ENCODE measurements around the gene UBL3. TPM values are rescaled to one million over a fixed set of nuclear protein-coding genes. Genes with fewer than 3 reads are reported as not detected.

The UBL3 gene
- total RNA-seq, 1 experiment from 2014 or later, result 19.0 TPM

- no peak overlapping the region for H2BK120ac ChIP-seq (ENCODE audit: low read depth, low read length, poor library complexity, severe bottlenecking)
- peak overlapping the region in 2 of 3 experiments; percentile 1 to 62; a peak in 3 of 7 replicates for H3K27ac Mint-ChIP-seq
- H3K9me3 ChIP-seq (ENCODE audit: control insufficient read depth, low read depth, low read length), result no peaks in the 10 kb centered on the region
- H2BK15ac ChIP-seq (ENCODE audit: low read depth, low read length), result no peak overlapping the region; the same call in 1 of the 2 replicates
- H3K4me1 Mint-ChIP-seq, result peaks cover 34 to 42% of the 10 kb centered on the region in 2 experiments
- peak overlapping the region; percentile 82 for H3K4me2 ChIP-seq (ENCODE audit: insufficient read depth, insufficient read length, low read length)
- H3K36me3 Mint-ChIP-seq (ENCODE audit: insufficient read depth in 1 of 3, low read depth in 3 of 3), result no peaks in the 10 kb centered on the region; a peak in 1 of 7 replicates
- H4K20me1 ChIP-seq (ENCODE audit: control insufficient read depth, insufficient read depth, insufficient read length), result no peaks in the 10 kb centered on the region
- H3K14ac ChIP-seq (ENCODE audit: insufficient read depth, low read length), result peak overlapping the region; percentile 81
- peak overlapping the region; percentile 83 for H3K9ac ChIP-seq (ENCODE audit: extremely low read depth, insufficient read length, low read length)
- no peak overlapping the region for H3K56ac ChIP-seq (ENCODE audit: insufficient read length, low read depth, low read length)
- H2AFZ ChIP-seq (ENCODE audit: low read length), result no peak overlapping the region
- no peak overlapping the region for H3T11ph ChIP-seq (ENCODE audit: low read length)
- H3K23ac ChIP-seq (ENCODE audit: insufficient read length, low read depth, low read length), result no peak overlapping the region
- H3K9me3 Mint-ChIP-seq, result no peaks in the 10 kb centered on the region; a peak in 1 of 5 replicates
- no peak overlapping the region for H4K8ac ChIP-seq (replicated peaks; ENCODE audit: insufficient read length, low read depth, low read length)
- no peak overlapping the region for H2BK12ac ChIP-seq (ENCODE audit: insufficient read length, low read depth, low read length)
- no peak for TF ChIP-seq CTCF (conservative IDR thresholded peaks at IDR 0.05)
- no peaks in the 10 kb centered on the region; the same call in 1 of the 2 replicates for H3K27me3 Mint-ChIP-seq (ENCODE audit: low read depth)
- no peaks in the 10 kb centered on the region for H3K27me3 ChIP-seq (ENCODE audit: insufficient read depth, low read length)
- no CpG with 5 or more reads among the region's 50 CpGs for WGBS (ENCODE audit: extremely low coverage, insufficient read length, low lambda C conversion rate)
- peak overlapping the region; percentile 94 to 96 for H3K4me3 Mint-ChIP-seq
- H3K4me1 ChIP-seq (ENCODE audit: insufficient read depth, low read length), result peaks cover 5% of the 10 kb centered on the region; the same call in 1 of the 2 replicates
- H3K79me1 ChIP-seq (ENCODE audit: insufficient read depth, low read depth, low read length, poor library complexity, severe bottlenecking), result no peaks in the 10 kb centered on the region
- DNase-seq, result peak; percentile 45
- no peak overlapping the region for H3K18ac ChIP-seq (ENCODE audit: insufficient read length, low read depth, low read length)
- no peak overlapping the region for H4K91ac ChIP-seq (ENCODE audit: insufficient read length, low read depth, low read length)
- peaks cover 12% of the 10 kb centered on the region for H3K23me2 ChIP-seq (ENCODE audit: insufficient read length, low read depth, low read length, poor library complexity, severe bottlenecking)
- H3K4ac ChIP-seq (ENCODE audit: low read depth, low read length), result no peak overlapping the region
- H3K27ac ChIP-seq (ENCODE audit: insufficient read length, low read depth, low read length), result no peak overlapping the region
- no peak overlapping the region for H2BK20ac ChIP-seq (ENCODE audit: low read depth, low read length, poor library complexity, severe bottlenecking)
- no peak overlapping the region for H4K5ac ChIP-seq (ENCODE audit: insufficient read length, low read depth, low read length)
- no peak overlapping the region for H2BK5ac ChIP-seq (ENCODE audit: insufficient read length, low read length)
- no peak overlapping the region for H2AK5ac ChIP-seq (ENCODE audit: insufficient read length, low read length)
- H3K79me2 ChIP-seq (ENCODE audit: insufficient read depth, low read length), result peaks cover 10% of the 10 kb centered on the region; the same call in 1 of the 2 replicates
These were observed 645 bp downstream of the UBL3 start for GRCh38 chr13:29849731-29850212.
